ENCODE data around the gene ATXN2L.

DNA sequence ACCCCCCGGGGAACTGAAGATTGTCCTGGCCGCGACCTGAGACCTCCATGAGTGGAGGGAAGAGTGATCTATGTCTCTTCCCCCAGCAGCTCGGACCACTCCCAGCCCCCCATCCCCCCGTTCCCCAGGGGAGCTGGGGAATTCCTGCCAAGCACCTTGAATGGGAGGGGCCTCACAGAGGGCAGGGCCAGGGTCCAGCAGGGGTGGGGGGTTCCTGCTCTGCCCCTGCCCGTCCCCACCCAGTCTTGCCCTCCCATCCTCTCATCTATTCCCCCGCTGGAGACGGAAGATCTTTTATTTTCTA is 13.9 kb downstream of the ATXN2L start:
- TF ChIP-seq, protein P1, sequence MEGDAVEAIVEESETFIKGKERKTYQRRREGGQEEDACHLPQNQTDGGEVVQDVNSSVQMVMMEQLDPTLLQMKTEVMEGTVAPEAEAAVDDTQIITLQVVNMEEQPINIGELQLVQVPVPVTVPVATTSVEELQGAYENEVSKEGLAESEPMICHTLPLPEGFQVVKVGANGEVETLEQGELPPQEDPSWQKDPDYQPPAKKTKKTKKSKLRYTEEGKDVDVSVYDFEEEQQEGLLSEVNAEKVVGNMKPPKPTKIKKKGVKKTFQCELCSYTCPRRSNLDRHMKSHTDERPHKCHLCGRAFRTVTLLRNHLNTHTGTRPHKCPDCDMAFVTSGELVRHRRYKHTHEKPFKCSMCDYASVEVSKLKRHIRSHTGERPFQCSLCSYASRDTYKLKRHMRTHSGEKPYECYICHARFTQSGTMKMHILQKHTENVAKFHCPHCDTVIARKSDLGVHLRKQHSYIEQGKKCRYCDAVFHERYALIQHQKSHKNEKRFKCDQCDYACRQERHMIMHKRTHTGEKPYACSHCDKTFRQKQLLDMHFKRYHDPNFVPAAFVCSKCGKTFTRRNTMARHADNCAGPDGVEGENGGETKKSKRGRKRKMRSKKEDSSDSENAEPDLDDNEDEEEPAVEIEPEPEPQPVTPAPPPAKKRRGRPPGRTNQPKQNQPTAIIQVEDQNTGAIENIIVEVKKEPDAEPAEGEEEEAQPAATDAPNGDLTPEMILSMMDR (IDR thresholded peaks at IDR 0.05; ENCODE audit: poor library complexity), result no peak
- no peak for TF ChIP-seq EZH2 (IDR thresholded peaks at IDR 0.05; ENCODE audit: borderline replicate concordance)
